Measurements from ENCODE around the gene SYT9. TPM values are rescaled to one million over a fixed set of nuclear protein-coding genes. Genes with fewer than 3 reads are reported as not detected.
A peak's percentile ranks its signal among the peaks of the same experiment; 100 is the strongest.

SYT9 gene
- total and polyA plus RNA-seq, 2 of the 4 experiments (the other 2 are of a cell fraction) = not detected

DNA sequence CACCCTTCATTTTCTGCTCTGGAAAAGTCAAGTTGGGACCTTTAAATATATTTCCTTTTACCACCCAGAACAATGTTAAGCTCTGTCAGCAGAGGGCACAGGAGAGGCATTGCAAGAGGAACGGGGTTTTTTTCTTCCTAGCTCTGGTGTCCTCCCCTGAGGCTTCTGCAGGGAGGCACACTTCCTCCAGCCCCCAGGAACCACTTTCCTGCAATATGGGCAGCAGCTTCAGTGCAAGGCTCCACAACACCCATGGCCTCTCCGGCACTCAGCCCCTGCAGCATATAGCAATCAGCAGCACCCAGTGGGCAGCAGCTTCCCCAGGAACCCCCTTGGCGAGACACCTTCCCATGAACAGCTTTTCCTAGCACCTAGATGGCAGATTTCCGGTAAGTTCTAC lies 101.4 kb downstream of the SYT9 start:
- Histone ChIP-seq H2BK15ac (ENCODE audit: low read depth, low read length) (no peak overlapping the region), H3K9me3 (ENCODE audit: control insufficient read depth, insufficient read depth, low read length) (no peaks in the 10 kb centered on the region; the same call in 1 of the 2 replicates), H4K8ac (ENCODE audit: low read depth in 2 of 2, low read length in 2 of 2) (no peak overlapping the region), H3K56ac (ENCODE audit: extremely low read depth, insufficient read depth, low read length) (no peak overlapping the region), H3K4me3 (ENCODE audit: insufficient read depth, low read depth, low read length) (no peak overlapping the region), H2BK5ac (ENCODE audit: low read depth, low read length, poor library complexity, severe bottlenecking) (no peak overlapping the region), H4K91ac (ENCODE audit: insufficient read depth, low read depth, low read length) (no peak overlapping the region), H3K4me2 (ENCODE audit: low read depth, low read length) (no peak overlapping the region), H3K14ac (replicated peaks; ENCODE audit: low read depth, low read length) (no peak overlapping the region), H4K20me1 (ENCODE audit: insufficient read depth, low read length) (no peaks in the 10 kb centered on the region), H3K9me1 (ENCODE audit: insufficient read depth, low read length) (no peaks in the 10 kb centered on the region), H3K4me1 (ENCODE audit: control insufficient read depth, insufficient read depth, low read length) (no peaks in the 10 kb centered on the region), H2AK9ac (replicated peaks; ENCODE audit: low read depth, low read length, poor library complexity) (no peak overlapping the region), H2BK20ac (ENCODE audit: low read depth, low read length) (no peak overlapping the region), H2AFZ (replicated peaks; ENCODE audit: low read length, poor library complexity) (no peak overlapping the region), H3K18ac (ENCODE audit: low read depth, low read length) (no peak overlapping the region), H3K36me3 (ENCODE audit: control insufficient read depth, insufficient read depth, low read length) (no peaks in the 10 kb centered on the region), H2BK120ac (ENCODE audit: low read depth, low read length) (no peak overlapping the region), H4K5ac (ENCODE audit: low read depth, low read length) (no peak overlapping the region), H3K9ac (ENCODE audit: low read depth, low read length) (no peak overlapping the region), H3K27me3 (ENCODE audit: control insufficient read depth, insufficient read depth, low read length) (no peaks in the 10 kb centered on the region), H3K27ac (ENCODE audit: insufficient read depth, low read length) (no peak overlapping the region), H2AK5ac (ENCODE audit: low read depth, low read length) (no peak overlapping the region), H3K23ac (ENCODE audit: low read depth, low read length) (no peak overlapping the region), H3K4ac (ENCODE audit: low read depth, low read length) (no peak overlapping the region), H3K79me1 (ENCODE audit: low read depth in 1 of 2, low read length in 2 of 2) (no peaks in the 10 kb centered on the region)
- 0 out of 2 replicates have a peak, but pooled peaks have one; percentile 7 for TF ChIP-seq RAD21 (IDR thresholded peaks at IDR 0.05; ENCODE audit: low read length)
- TF ChIP-seq, protein P1, sequence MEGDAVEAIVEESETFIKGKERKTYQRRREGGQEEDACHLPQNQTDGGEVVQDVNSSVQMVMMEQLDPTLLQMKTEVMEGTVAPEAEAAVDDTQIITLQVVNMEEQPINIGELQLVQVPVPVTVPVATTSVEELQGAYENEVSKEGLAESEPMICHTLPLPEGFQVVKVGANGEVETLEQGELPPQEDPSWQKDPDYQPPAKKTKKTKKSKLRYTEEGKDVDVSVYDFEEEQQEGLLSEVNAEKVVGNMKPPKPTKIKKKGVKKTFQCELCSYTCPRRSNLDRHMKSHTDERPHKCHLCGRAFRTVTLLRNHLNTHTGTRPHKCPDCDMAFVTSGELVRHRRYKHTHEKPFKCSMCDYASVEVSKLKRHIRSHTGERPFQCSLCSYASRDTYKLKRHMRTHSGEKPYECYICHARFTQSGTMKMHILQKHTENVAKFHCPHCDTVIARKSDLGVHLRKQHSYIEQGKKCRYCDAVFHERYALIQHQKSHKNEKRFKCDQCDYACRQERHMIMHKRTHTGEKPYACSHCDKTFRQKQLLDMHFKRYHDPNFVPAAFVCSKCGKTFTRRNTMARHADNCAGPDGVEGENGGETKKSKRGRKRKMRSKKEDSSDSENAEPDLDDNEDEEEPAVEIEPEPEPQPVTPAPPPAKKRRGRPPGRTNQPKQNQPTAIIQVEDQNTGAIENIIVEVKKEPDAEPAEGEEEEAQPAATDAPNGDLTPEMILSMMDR (conservative IDR thresholded peaks at IDR 0.05; ENCODE audit: low read depth, low read length) = peak; percentile 23; the same call in 1 of the 2 replicates
- TF ChIP-seq POLR2A (IDR thresholded peaks at IDR 0.05; ENCODE audit: low read depth, low read length) = no peak
- ATAC-seq (ENCODE audit: low read depth) = no peak
- dilution Hi-C loops (cut with HindIII; ENCODE audit: low sequenced_read_pairs, unreplicated experiment) = no loop called here
- intact Hi-C loops (cut with micrococcal nuclease) = no loop called here
- DNase-seq = no peak
- ChIA-PET CTCF (no interaction called here), POLR2A (ENCODE audit: unreplicated experiment) (no interaction called here)
- in situ Hi-C loops (cut with MboI; ENCODE audit: low sequenced_read_pairs) = no loop called here
- BruUV-seq (replicated peaks) = no TSS peak
- no CpG with 5 or more reads among the region's 4 CpGs for WGBS, 2 experiments (ENCODE audit: extremely low coverage in 2 of 2, insufficient read length in 1 of 2)
